GM21825 (cell line): ENCODE results near the gene FAXC.

Source experiments
- ATAC-seq: cut with Tn5 transposase; IDR thresholded peaks from one replicate; pipeline ENCODE4 v1.9.1; 2021; ENCODE audit warnings: mild to moderate bottlenecking, moderate library complexity; ENCODE audit not compliant: unreplicated experiment

Gene FAXC

DNA sequence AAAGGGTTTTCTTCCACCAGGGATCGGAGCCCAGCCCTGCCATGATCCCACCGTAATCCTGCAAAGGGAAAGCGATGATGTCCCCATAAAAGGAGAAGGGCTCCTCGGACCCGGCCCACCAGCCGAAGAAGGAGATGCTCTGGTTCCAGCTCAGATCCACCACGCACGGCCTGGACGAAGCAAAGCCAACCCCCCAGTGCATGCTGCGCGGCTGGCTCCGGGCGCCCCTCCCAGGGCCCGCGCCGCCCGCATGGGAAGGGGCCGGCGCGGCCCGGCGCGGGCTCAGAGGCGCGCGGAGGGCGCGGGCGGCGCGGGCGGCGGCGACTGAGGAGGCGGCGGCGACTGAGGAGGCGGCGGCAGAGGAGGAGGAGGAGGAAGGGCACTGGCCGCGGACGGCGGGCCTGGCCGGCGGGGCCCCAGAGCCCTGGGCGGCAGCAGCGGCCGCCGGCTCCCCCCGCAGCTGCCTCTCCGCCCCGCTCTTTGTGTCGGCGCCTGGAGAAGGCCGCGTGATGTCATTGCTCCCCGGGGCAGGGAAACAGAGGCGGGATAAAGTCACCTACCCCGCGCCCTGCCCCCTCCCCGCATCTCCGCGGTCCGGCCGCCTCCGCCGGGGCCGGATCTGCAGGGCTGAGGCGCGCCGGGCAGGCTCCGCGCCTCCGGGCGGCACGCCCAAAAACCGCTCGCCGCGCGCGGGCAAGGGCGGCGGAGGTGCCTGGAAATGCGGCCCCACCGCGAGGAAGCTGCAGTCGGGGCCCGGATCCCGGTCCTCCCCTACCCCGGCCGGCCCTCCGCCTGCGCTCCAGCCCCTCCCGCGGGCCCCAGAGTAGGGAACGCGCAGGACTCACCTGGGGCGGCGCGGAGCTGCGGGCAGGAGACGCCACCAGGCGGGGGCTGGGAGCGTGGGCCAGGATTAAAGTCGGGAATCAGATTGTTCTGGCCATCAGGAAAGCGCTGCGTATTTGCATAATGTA lies at the start of gene FAXC:
FAXC (minus strand) TSS at position 504 of the 971 bp plus-strand sequence; CDS start at position 202, 302 bp downstream.
- ATAC-seq: peak; percentile 54

DNA sequence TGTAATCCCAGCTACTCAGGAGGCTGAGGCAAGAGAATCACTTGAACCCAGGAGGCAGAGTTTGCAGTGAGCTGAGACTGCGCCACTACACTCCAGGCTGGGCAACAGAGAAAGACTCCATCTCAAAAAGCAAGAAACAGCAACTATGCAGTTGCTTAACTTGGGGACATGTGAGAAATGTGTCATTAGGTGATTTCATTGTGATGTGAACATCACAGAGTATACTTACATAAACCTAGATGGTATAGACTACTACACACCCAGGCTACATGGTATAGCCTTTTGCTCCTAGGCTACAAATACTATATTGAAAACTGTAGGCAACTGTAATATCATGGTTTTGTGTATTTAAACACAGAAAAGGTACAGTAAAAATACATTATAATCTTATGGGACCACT lies 47.8 kb upstream of the FAXC start:
- ATAC-seq: no peak

DNA sequence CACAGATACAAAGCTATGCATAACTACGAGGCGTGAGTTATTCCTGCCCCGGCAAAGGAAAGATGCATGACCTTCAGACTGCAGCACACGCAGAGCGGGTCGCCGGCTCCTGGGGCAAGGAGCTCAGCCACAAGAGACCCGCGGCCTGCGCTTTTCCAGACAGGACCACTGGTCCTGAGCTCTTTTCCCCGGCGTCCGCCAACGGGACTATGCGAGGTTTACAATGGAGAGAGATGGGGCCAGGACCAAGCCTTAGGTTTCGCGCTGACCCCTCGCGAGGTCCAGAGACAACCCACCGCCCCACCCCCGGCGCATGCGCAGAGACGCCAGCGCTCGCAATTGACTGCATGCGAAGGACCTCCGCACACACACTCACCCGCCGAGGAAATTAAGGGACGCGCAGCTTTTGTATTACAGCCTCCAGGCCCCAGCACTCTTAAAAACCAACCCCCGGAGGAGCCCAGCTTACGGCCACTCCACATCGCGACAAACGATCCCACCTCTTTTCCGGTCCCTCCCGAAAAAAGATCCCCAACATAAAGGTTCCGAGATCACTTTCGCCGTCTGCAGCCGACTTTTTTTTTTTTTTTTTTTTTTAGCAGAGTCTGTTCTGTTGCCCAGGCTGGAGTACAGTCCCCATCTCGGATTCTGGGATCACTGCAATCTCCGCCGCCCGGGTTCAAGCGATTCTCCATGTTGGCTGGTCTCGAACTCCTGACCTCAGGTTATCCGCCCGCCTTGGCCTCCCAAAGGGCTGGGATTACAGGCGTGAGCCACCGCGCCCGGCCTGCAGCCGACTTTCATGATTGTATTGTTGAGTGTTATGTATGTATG lies 44.4 kb upstream of the FAXC start, which contains the start of gene COQ3:
COQ3 (minus strand) TSS at position 498 of the 834 bp plus-strand sequence; CDS start at position 482, 16 bp downstream.
- peak; percentile 72 for ATAC-seq

DNA sequence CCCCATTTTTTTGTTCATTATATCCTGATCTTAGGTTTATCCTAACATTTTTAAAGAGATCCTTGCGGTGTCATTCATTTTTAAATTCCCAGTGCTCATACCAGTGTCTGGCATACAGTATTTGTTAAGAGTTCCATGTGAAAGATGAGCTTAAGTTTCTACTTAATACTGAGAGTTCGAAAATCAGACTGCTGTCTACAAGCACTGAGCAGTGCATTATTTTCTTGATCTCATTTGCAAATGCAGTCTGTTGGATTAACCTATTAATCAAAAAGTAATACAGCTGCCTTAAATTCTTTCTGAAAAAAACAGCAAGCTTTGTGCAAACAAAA lies 43.9 kb upstream of the FAXC start:
- ATAC-seq: peak; percentile 11

DNA sequence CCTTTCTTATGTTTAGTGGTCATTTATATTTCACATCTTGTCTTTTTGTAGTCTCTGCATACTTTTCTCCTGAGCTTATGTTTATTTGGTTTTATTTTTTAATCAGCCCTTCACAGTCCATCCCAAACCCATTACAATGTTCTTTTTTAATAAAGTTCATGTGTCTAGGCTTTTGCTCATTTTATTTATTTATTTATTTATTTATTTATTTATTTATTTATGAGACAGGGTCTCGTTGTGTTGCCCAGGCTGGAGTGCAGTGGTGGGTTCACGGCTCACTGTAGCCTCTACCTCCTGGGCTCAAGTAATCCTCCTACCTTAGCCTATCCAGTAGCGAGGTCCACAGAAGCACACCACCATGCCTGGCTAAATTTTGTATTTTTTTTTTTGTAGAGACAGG lies 41.4 kb upstream of the FAXC start:
- ATAC-seq: no peak

DNA sequence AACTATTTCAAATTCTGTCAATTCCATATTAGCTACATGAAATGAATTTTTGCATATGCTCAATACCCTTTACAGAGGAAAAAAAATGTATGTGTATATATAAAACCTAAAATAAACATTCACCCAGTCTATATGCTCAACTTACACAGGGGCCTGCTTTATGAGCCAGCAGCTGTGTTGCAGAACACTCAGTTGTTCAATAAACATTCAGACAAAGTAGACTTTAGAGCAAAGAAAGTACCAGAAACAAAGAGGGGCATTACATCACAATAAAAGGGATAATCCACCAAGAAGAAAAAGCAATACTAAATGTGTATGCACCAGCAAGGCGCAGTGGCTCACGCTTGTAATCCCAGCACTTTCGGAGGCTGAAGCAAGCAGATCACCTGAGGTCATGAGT lies 35.0 kb upstream of the FAXC start:
- ATAC-seq: no peak

DNA sequence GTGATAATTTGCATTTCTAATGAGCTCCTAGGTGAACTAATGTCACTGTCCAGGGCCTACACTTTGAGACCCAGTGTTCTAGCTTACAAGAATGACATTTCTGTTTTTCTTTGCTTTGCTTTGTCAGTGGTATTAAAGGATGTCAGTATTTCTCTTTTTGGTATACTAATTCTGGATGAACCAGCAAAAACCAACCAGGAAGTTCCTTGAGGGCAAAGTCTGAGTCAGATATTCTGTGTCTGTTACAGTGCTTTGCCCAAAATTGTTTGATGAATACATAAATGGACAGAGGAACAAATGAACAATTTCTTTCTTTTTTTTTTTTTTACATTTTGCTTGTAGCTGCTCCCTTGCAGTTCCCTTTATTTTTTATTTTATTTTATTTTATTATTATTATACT lies 29.2 kb upstream of the FAXC start:
- ATAC-seq: no peak

DNA sequence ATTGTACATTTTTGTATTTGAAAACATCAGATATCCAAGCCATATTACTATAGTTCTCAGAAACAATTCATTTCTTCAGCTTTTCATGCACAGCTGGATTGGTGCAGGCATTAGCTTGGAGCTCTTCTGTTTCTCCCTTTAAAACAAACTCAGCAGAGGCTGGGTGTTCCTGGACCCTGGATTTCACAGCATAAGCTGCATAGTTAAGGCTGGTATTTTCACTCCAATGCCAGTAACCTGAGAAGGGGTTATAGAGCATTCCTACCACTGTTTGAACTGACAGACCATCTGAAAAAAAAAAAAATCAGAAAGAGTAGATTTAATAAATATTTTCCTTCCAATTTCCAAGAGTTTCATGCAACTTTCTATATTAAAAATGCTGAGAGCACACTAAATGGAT lies 20.1 kb upstream of the FAXC start:
- no peak for ATAC-seq

DNA sequence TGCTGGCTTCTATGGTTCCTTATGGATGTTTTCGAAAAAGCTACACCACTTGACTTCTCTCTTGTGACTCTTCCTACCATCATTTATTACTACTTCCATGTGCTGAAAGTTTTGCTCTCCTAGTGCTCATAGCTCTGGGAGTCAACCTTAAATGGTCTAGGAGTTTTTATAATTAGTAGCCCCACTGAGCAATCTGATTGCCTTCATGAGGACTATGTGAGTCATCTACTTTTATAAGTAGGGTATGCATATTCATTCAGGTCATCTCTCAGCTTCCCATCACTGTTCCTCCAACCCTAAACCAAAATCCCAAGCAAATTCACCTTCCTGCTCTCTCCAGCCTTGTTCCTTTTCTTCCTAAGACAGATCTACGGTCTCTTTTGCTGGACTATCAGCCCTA lies 17.4 kb upstream of the FAXC start:
- ATAC-seq: no peak

DNA sequence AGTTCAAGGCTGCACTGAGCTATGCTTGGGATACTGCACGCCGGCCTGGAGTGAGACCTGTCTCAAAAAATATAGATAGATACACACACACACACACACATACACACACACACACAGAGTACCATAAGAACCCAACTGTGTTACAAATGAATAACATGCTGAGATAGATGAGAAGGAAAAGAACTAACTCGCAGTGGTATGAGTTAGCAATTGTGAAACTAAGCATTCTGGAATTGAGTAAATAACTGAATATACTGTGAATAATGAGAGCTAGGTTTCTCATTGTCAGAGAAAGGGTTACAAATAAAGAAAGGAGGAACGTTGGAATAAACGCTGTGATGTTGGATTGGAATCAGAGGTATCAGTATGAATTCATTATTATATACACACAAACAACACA lies 14.6 kb upstream of the FAXC start:
- peak; percentile 60 for ATAC-seq

DNA sequence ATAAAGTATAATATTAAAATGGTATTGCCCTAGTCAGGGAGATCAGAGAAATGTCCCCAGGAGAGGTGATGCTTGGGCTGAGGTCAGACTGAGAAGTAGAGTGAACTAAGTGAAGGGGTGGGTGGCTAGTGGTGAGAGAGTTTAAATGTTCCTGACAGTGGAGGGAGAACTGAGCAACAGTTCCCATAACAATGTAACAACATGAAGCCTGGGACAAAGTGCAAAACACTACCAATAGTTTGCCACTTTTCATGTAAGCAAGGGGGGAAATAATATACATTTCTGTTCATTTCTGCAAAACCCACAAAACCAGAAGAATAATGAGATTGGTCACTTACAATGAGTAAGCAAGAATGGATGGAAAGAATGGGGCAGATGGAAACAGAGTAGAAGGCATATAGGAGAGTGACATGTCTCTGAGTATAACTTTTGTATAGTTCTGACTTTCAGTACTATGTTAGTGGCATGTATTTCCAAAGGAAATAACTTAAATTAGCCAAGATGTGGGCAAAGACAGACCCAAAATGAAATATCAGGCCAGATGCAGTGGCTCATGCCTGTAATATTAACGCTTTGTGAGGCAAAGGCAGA lies 13.3 kb upstream of the FAXC start:
- ATAC-seq: no peak

DNA sequence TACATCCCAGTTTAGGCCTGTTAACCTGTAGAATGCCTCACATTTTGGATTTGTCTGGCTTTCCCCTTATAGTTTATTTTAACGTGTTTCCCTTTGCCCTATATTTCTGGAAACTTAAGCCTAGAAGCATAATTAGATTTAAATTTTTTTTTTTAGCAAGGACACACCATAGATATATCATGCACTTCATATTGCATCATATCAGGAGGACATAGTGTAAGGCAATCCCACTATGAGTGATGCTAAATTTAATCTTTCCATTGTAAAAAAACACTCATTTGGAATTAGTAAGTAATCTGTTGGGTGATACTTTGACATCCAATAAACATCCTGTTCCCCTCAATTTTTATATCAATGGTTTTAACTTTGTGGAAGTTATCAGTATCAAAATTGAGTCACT lies 10.3 kb upstream of the FAXC start:
- no peak for ATAC-seq

DNA sequence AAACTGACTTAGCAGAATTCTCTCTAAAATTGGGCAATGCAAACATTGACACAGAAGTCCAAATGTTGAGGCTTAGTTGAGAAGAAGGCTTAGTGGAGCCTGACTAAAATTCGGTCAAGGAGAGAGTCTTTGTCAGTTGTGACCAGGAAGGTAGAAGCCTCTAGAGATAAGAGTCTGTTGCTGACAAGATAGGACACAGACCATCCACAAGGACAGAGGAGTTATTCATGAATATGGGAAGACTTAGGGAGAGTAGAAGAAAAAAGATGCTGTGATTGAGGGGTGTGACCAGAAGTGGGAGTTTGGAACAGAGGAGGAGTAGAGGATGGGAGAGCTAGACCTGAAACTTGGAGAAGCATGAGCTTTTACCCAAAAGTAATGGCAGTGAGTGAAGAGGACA lies 7.2 kb upstream of the FAXC start:
- no peak for ATAC-seq

DNA sequence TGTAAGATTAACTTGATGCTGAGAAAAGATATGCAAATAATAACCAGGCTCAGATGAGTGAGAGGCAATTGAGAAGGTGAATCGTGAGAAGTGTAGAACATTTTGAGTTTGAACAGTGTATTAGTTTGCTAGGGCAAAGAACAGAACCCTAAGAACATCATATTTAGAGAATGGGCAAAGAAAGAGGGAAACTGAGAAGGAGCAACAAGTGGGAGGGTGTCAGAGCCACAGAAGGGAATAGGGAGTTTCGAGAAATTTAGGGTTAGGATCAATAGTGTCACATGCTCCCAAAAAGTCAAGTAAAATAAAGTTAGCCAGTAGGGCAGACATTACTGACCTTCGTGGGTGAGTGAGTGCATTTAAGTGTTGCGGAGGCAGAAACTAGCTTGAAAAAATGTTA lies 5.5 kb upstream of the FAXC start:
- no peak for ATAC-seq

DNA sequence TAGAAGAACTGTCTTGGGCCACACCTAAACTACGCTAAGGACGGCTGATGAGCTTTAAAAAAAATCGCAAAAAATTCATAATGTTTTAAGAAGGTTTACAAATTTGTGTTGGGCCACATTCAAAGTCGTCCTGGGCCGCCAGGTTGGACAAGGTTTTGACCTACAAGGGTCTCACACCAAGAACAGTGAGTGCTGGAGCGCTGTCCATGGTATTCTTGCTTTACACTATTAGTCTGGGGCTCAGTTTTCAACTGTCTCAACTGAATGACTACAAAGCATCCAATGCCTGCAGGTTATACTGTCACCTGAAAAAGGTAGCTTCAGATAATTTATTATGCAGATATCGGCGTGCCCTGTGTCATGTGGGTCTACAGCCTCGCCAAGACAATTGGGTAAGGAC lies 3.7 kb upstream of the FAXC start:
- no peak for ATAC-seq

DNA sequence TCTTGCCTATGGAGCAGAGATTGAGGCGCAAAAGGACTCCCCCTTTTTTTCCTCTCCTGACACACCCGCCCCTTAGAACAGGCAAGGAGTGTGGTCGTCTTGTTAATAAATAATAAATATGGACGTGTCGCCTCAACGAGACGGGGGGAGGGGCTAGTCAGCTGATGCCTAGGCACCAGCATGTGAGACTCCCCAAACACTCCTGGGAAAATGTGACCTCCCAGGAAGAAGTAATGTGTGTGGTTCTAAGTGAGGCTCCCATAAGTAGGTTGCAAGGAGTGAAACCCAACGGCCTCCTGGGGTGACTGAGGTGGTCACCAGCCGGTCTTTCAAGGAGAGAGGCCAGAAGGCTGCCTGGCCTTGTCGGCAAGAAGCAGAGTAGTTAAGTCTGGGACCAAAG lies 1.1 kb upstream of the FAXC start:
- ATAC-seq: no peak

DNA sequence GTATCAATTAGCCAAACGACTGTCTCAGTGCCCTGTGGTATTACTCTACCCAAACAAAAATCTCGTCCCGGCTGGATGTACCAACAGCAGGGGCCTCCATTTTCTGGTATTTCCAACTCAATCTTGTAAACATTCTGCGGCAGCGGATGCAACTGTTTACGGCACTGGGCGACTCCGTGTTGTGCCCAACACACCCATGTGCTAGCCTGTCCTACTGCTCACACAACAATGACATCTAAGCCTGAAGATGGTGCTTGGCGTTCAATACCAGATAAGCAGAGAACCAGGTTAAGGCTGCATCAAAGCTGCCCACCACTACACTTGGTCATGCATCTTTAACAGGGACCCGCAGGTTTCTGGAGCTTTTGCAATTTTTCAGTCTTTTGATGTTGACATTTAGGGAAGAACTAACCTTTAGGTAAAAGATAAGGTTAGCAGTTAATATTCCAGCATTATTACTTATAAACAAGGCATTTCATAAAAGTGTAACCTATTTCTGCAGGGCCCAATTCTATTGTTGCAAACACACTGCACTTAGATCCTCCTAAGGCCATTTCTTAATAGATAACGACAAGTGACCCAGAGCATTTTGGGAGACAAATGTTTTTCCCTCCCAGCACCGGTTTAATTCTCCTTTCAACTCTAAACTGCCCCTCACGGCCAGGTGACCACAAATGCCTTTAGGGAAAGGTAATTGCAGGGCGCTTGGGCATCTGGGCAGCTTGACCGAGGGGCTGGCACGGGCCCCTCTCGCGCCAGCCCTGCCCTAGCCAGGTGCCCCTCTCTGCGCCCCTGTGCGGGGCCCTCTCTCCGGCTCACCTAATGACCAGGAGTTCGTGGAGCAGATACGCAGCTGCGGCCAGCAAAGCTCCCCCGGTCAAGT lies 945 bp downstream of the FAXC start:
- no peak for ATAC-seq

DNA sequence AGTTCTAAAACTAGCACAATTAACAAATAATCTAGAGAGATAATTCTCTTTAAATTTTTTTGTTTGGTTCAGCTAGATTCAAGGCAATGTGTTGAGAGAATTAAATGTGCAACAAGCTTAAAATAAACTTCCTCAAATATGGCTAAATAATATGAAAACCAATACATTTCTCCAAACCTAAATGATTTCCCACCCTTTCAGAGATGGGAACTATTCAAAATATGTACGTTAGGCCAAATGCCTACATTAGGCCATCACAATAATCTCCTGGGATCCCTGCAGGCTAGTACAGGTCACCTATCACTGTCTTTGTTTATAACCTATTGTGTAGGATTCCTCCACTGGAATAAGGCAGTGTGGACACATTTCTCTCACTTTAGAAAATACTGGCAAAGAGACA lies 1.7 kb downstream of the FAXC start:
- no peak for ATAC-seq

DNA sequence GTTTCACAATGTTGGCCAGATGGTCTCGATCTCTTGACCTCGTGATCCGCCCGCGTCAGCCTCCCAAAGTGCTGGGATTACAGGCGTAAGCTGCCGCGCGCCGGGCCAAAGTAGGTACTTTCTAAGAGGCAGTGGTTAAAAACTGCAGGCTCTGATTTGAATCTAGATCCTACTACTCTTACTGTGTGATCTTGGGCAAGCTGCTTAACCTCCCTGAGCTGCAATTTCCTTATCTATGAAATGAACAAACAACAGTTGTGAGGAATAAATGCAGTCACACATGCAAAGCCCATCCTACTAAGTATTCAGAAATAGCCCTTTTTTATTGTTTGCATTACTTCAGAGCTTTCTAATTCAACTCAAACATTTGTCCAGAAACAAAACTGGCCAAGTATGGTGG lies 2.9 kb downstream of the FAXC start:
- no peak for ATAC-seq

DNA sequence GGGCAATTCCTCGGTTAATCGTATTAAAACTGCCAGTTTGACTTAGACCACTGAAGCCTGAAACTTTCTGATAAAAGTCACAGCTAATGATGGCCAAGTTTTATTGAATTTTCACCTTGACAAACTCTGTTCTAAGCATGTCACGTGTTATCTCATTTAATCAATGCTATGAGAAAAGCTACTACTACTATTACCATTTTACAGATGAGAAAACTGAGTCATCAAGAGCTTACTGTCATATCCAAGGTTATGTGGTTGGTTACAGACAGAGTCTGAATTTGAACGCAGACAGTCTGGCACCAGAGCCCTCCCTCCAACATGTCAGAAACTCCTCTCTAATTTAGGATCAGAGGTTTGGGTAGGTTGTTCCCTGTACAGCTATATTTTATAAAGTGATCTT lies 4.3 kb downstream of the FAXC start:
- no peak for ATAC-seq

DNA sequence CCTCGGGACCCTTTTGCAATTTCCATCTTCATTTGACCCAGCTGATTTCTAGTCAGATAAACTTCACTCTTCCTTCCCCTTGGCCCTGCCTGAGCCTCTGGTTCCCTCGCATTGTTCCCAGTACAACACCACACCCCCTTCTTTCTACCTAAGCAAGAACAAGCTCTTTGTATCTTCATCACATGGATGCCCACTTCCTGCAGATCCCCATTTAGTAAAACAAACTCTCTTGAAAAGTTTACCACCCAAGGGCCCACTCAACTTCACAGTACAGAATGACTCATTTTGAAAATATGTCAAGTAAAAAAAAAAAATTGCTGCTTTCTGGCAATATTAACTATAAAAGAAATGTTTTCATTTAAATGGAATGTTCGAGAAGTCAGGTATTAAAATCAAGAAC lies 5.2 kb downstream of the FAXC start:
- ATAC-seq: no peak
